HepG2 (cell line): ENCODE results near the gene MAN1A1. TPM values are rescaled to one million over a fixed set of nuclear protein-coding genes. Genes with fewer than 3 reads are reported as not detected.
A peak's percentile ranks its signal among the peaks of the same experiment; 100 is the strongest.

ENCODE experiments used
- AHR ChIP-seq: IDR thresholded peaks from 2 replicates; pipeline ENCODE4 v1.6.1; 2018; ENCODE audit warnings: missing genetic modification reagents, missing compliant biosample characterization
- BRCA1 ChIP-seq: sonication (generic); formaldehyde crosslinking; IDR thresholded peaks from 2 replicates; pipeline ENCODE4 v1.4.0; 2020; ENCODE audit warnings: missing genetic modification reagents
- HINFP ChIP-seq: sonication (generic); formaldehyde crosslinking; IDR thresholded peaks from 2 replicates; pipeline ENCODE4 v1.4.0; 2020; ENCODE audit warnings: low read depth, mild to moderate bottlenecking, missing genetic modification reagents
- HNRNPH1 ChIP-seq: fragments of 200-400 bp; formaldehyde crosslinking; optimal IDR thresholded peaks from 2 replicates; pipeline ENCODE3; 2017; ENCODE audit warnings: mild to moderate bottlenecking, low read depth, low read length
- HOXA7 ChIP-seq: sonication (generic); formaldehyde crosslinking; IDR thresholded peaks from 2 replicates; pipeline ENCODE4 v1.8.1; 2022; ENCODE audit warnings: mild to moderate bottlenecking, missing genetic modification reagents, moderate library complexity
- KLF9 ChIP-seq: IDR thresholded peaks from 2 replicates; pipeline ENCODE4 v1.6.1; 2016; ENCODE audit warnings: low read depth
- MXD1 ChIP-seq: sonication (generic); formaldehyde crosslinking; IDR thresholded peaks from 2 replicates; pipeline ENCODE4 v1.4.0; 2020; ENCODE audit warnings: mild to moderate bottlenecking, missing genetic modification reagents
- NBN ChIP-seq: fragments of 450-650 bp; conservative IDR thresholded peaks from 2 replicates; pipeline ENCODE4 v1.6.1; 2017
- POLR2AphosphoS2 ChIP-seq: IDR thresholded peaks from 2 replicates; pipeline ENCODE4 v1.6.1; 2011; ENCODE audit warnings: low read depth, low read length, improper control_type of control experiment
- RCOR2 ChIP-seq: IDR thresholded peaks from 2 replicates; pipeline ENCODE4 v1.6.1; 2016; ENCODE audit warnings: missing biosample characterization, missing genetic modification reagents
- SKI ChIP-seq: fragments of 450-650 bp; IDR thresholded peaks from one replicate; pipeline ENCODE4 v1.6.1; 2018; ENCODE audit warnings: mild to moderate bottlenecking; ENCODE audit not compliant: partially characterized antibody
- SSRP1 ChIP-seq: IDR thresholded peaks from 2 replicates; pipeline ENCODE4 v1.6.1; 2016; ENCODE audit warnings: control low read depth
- THRA ChIP-seq: sonication (generic); formaldehyde crosslinking; IDR thresholded peaks from 2 replicates; pipeline ENCODE4 v1.4.0; 2020; ENCODE audit warnings: missing genetic modification reagents, borderline replicate concordance
- YEATS4 ChIP-seq: sonication (generic); formaldehyde crosslinking; IDR thresholded peaks from 2 replicates; pipeline ENCODE4 v1.4.0; 2020; ENCODE audit warnings: missing genetic modification reagents, borderline replicate concordance
- ZBTB4 ChIP-seq: sonication (generic); formaldehyde crosslinking; IDR thresholded peaks from 2 replicates; pipeline ENCODE4 v1.4.0; 2020; ENCODE audit warnings: missing genetic modification reagents, mild to moderate bottlenecking, borderline replicate concordance
- ZBTB7A ChIP-seq: sonication (generic); formaldehyde crosslinking; IDR thresholded peaks from 2 replicates; pipeline ENCODE4 v1.8.0; 2022; ENCODE audit warnings: mild to moderate bottlenecking, missing genetic modification reagents
- ZNF362 ChIP-seq: sonication (generic); formaldehyde crosslinking; IDR thresholded peaks from 2 replicates; pipeline ENCODE4 v1.4.0; 2020; ENCODE audit warnings: missing genetic modification reagents, mild to moderate bottlenecking, borderline replicate concordance
- ZNF773 ChIP-seq: sonication (generic); formaldehyde crosslinking; IDR thresholded peaks from 2 replicates; pipeline ENCODE4 v1.4.0; 2020; ENCODE audit warnings: missing genetic modification reagents, borderline replicate concordance
- ZNF782 ChIP-seq: sonication (generic); formaldehyde crosslinking; IDR thresholded peaks from 2 replicates; pipeline ENCODE4 v1.4.0; 2020; ENCODE audit warnings: missing genetic modification reagents, mild to moderate bottlenecking, borderline replicate concordance
- polyA plus RNA-seq, 8 experiments: library from polyadenylated mRNA; depleted of rRNA in 3 of 8; stranded (reverse) in 7 of 8; unstranded in 1 of 8; fragments of >200 nt; fragmentation: Illumina TruSeq in 4 of 8; extraction: Trizol in 4 of 8; gene quantifications; 2 replicates each; pipeline versions ENCODE4 v1.2.1 to v1.2.3, GENCODE V29; 2011 to 2016; ENCODE audit warnings: low read depth in 4 of 8, missing spikeins in 1 of 8, mixed read lengths in 1 of 8; ENCODE audit not compliant: insufficient read depth in 1 of 8
- total RNA-seq, 5 experiments: library from RNA; depleted of rRNA; stranded (reverse); fragments of >200 nt; fragmentation: Illumina TruSeq; extraction: Trizol; gene quantifications; 2 replicates each; pipeline ENCODE4 v1.2.3, GENCODE V29; 2016; ENCODE audit warnings: low read depth in 1 of 5

Gene MAN1A1
- total and polyA plus RNA-seq, 2 of the 13 experiments (the other 11 are each of a cell fraction or from before 2014, with no cell fraction given) = 156 to 236 TPM

- no peak for TF ChIP-seq ZNF773 (CRISPR knock-in tag)
- TF ChIP-seq HOXA7 (CRISPR knock-in tag) = no peak
- TF ChIP-seq ZBTB7A = no peak
- no peak for TF ChIP-seq BRCA1 (CRISPR knock-in tag)
- TF ChIP-seq YEATS4 (CRISPR knock-in tag) = no peak
- no peak for TF ChIP-seq SKI
- TF ChIP-seq ZNF362 (CRISPR knock-in tag) = no peak
- no peak for TF ChIP-seq NBN
- TF ChIP-seq HNRNPH1 = no peak
- no peak for TF ChIP-seq ZBTB4 (CRISPR knock-in tag)
- no peak for TF ChIP-seq MXD1 (CRISPR knock-in tag)
- TF ChIP-seq KLF9 (CRISPR knock-in tag) = no peak
- 0 out of 2 replicates have a peak, but pooled peaks have one; percentile 50 for TF ChIP-seq POLR2AphosphoS2
- TF ChIP-seq ZNF782 (CRISPR knock-in tag) = no peak
- no peak for TF ChIP-seq AHR (CRISPR knock-in tag)
- peak; percentile 77; the same call in 1 of the 2 replicates for TF ChIP-seq SSRP1
- no peak for TF ChIP-seq RCOR2 (CRISPR knock-in tag)
- TF ChIP-seq HINFP (CRISPR knock-in tag) = no peak
- TF ChIP-seq THRA = no peak
These were observed 39.0 kb downstream of the MAN1A1 start (continued) for GRCh38 chr6:119310486-119311036.
